Colonic mucosa (tissue), 4 donors: Measurements from ENCODE around the gene FHOD3. TPM values are rescaled to one million over a fixed set of nuclear protein-coding genes. Genes with fewer than 3 reads are reported as not detected.

Experiments
- DNase-seq: peaks from one replicate; pipeline ENCODE4 v3.0.0-alpha.2; 2020
- H3K27ac ChIP-seq: fragments of 200-600 bp; one replicate; pipeline ENCODE4 v1.8.0; 2021
- H3K27me3 ChIP-seq: fragments of 200-600 bp; one replicate; pipeline ENCODE4 v1.8.0; 2021
- H3K36me3 ChIP-seq: fragments of 200-600 bp; one replicate; pipeline ENCODE4 v1.8.0; 2021
- H3K4me1 ChIP-seq: fragments of 200-600 bp; one replicate; pipeline ENCODE4 v1.8.0; 2021; ENCODE audit warnings: mild to moderate bottlenecking
- H3K4me3 ChIP-seq: fragments of 200-600 bp; one replicate; pipeline ENCODE4 v1.8.0; 2021
- H3K9ac ChIP-seq, 2 donors: one replicate each; pipeline ENCODE4 v1.7.0; 2013; ENCODE audit warnings: control low read depth in 2 of 2, low read depth in 2 of 2, low read length in 2 of 2
- H3K9me3 ChIP-seq: fragments of 200-600 bp; one replicate; pipeline ENCODE4 v1.8.0; 2021
- CTCF ChIP-seq: fragments of 200-600 bp; IDR thresholded peaks from one replicate; pipeline ENCODE4 v1.8.0; 2022; ENCODE audit warnings: antibody characterized with exemption, mild to moderate bottlenecking
- intact Hi-C: fragments of 100-400 bp; cut with DNase I; formaldehyde crosslinking; loops from one replicate; pipeline ENCODE4 v1.14.1; 2022
- total RNA-seq, 2 donors: library from RNA; stranded (reverse); fragmentation: NEBNext Ultra II Directional in 1 of 2; extraction: Animal tissue kit (Norgen Biotek cat#: 25700) in 1 of 2; gene quantifications; one replicate each; pipeline ENCODE4 v1.2.1, GENCODE V29; 2021
- donor health status: healthy.
- donor health status: DM: no; HTN: no; CAD: no.
- donor health status: DM: no; HTN: no; CAD: no.

FHOD3 gene
- total RNA-seq, 2 donors from 2014 or later, result 2.5 to 4.1 TPM

- Histone ChIP-seq H3K9me3 (no peaks in the 10 kb centered on the region), H3K4me3 (no peak overlapping the region), H3K27me3 (no peaks in the 10 kb centered on the region), H3K36me3 (no peaks in the 10 kb centered on the region), H3K9ac (no peak overlapping the region), H3K27ac (no peak overlapping the region), H3K4me1 (no peaks in the 10 kb centered on the region)
- intact Hi-C loops, result no loop called here
- no peak for TF ChIP-seq CTCF
- DNase-seq, result peak; percentile 50
These were observed 214.4 kb downstream of the FHOD3 start for GRCh38 chr18:36511791-36512352.

DNA sequence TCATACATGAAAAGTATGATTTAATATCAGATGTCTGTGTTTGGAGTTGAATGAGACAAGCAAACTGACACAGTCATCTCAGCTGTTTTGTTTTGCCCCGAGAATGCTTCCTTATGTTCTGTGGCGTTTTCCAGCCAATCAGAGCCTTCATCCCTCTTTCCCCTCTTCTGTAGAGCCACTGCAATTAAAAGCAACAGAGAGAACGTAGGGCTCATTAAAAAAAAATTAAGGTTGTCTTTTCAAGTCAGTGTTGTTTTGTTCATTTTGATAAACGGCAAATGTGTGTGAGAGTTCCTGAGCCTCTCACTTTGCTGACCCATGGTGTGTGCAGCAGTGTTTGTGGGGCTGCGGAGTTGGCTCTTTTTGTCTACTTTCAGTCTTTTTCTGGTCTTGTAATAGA lies 216.0 kb downstream of the FHOD3 start:
- Histone ChIP-seq H3K9me3 (no peaks in the 10 kb centered on the region), H3K9ac (no peak overlapping the region), H3K4me1 (no peaks in the 10 kb centered on the region), H3K4me3 (no peak overlapping the region), H3K27ac (no peak overlapping the region), H3K36me3 (no peaks in the 10 kb centered on the region), H3K27me3 (no peaks in the 10 kb centered on the region)
- no peak for TF ChIP-seq CTCF
- DNase-seq, result no peak
- intact Hi-C loops, result no loop called here

- DNase-seq, result no peak
- no peaks in the 10 kb centered on the region for H3K36me3 ChIP-seq
- no peaks in the 10 kb centered on the region for H3K27me3 ChIP-seq
- H3K4me3 ChIP-seq, result no peak overlapping the region
- H3K4me1 ChIP-seq, result no peaks in the 10 kb centered on the region
- no peak for TF ChIP-seq CTCF
- no peaks in the 10 kb centered on the region for H3K9me3 ChIP-seq
- no peak overlapping the region for H3K9ac ChIP-seq
- intact Hi-C loops, result no loop called here
- H3K27ac ChIP-seq, result no peak overlapping the region
These were observed 217.3 kb downstream of the FHOD3 start for GRCh38 chr18:36514778-36515177.

DNA sequence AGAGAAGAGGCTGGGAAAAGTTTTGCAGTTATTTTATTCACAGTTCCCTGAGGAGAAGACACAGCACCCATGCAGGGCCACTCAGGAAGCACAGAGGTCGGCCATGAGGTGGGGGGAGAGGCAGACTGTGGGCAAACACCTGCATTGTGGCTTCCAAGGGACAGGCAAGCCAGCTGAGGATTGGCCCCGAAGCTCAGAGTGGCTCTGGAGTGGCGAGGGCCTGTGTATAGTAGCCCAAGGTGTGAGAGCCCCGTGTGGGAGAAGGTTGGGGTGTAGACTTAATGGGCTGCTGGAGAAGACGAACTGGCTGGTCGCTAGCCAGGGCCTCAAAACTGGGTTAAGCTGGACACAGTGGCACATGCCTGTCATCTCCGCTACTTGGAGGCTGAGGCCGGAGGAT lies 218.7 kb downstream of the FHOD3 start:
- TF ChIP-seq CTCF, result no peak
- intact Hi-C loops, result no loop called here

GRCh38 chr18:36516726-36517125 lies 219.2 kb downstream of the FHOD3 start:
- Histone ChIP-seq H3K4me1 (no peaks in the 10 kb centered on the region), H3K36me3 (no peaks in the 10 kb centered on the region), H3K4me3 (no peak overlapping the region), H3K27me3 (no peaks in the 10 kb centered on the region), H3K9me3 (no peaks in the 10 kb centered on the region), H3K9ac (no peak overlapping the region), H3K27ac (no peak overlapping the region)
- intact Hi-C loops, result no loop called here
- DNase-seq, result no peak
- no peak for TF ChIP-seq CTCF

More for the DNA sequence above, 218.7 kb downstream of the FHOD3 start:
- Histone ChIP-seq H3K4me3 (no peak overlapping the region), H3K27ac (no peak overlapping the region), H3K4me1 (no peaks in the 10 kb centered on the region), H3K9me3 (no peaks in the 10 kb centered on the region), H3K36me3 (no peaks in the 10 kb centered on the region), H3K9ac (no peak overlapping the region), H3K27me3 (no peaks in the 10 kb centered on the region)
- DNase-seq, result no peak
